ENCODE data around the gene HOXC10. TPM values are rescaled to one million over a fixed set of nuclear protein-coding genes. Genes with fewer than 3 reads are reported as not detected.
A peak's percentile ranks its signal among the peaks of the same experiment; 100 is the strongest.

HOXC10 gene
- total and polyA plus RNA-seq, 2 of the 8 experiments (the other 6 are each of a cell fraction or from before 2014, with no cell fraction given) = not detected

DNA sequence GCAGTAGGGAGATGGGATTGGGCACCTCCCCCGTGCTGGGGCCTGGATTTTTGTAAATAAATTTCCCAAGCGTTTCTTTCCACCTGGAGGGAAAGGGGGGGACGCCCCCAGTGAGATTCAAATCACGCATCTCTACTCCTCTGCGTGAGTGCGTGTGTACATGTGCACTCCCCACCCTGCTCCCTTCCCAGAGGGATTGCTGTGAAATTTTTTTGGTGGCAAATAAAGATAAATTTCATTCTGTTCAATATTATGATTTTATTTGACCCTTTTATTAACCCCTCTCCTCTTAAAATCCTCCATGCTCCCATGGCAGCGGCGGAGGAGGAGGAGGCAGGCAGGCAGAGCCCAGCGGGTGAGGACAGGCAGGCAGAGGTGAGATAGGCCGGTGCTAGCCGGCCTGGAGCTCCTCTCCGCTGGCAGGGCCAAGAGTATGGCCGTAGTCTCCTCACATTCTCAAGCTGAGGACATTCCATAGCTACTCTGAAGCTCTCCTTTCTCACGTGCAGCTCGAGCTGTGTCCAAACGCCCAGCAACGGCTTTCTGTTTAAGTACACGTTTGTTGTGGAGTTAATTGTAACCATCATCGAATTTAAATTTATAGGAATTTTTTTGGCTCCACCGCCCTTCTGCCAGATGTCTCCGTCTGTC is 8.6 kb upstream of the HOXC10 start (continued):
- TF ChIP-seq EZH2 (IDR thresholded peaks at IDR 0.05; ENCODE audit: low read depth, low read length, severe bottlenecking) (peak; percentile 1), RNF2 (IDR thresholded peaks at IDR 0.05; ENCODE audit: borderline replicate concordance, low read depth, low read length, missing control alignments, poor library complexity, severe bottlenecking) (peak; percentile 18)
